ENCODE data around the gene ARL11. TPM values are rescaled to one million over a fixed set of nuclear protein-coding genes. Genes with fewer than 3 reads are reported as not detected.

Gene ARL11
- total RNA-seq, result under 1 TPM; 0.16 to 0.55 (median 0.28) TPM

- WGBS, result 36% methylated on average over 15 of the region's 17 CpGs
- Histone ChIP-seq H3K9me3 (no peaks in the 10 kb centered on the region), H3K27ac (no peak within 1 kb of the TSS), H3K4me3 (peak within 1 kb of the TSS; percentile 0), H3K36me3 (no peaks in the 10 kb centered on the region), H3K4me1 (no peaks in the 10 kb centered on the region), H3K27me3 (no peaks in the 10 kb centered on the region)
- TF ChIP-seq POLR2AphosphoS5 (IDR thresholded peaks at IDR 0.05) (no peak), POLR2A (IDR thresholded peaks at IDR 0.05) (peak in 1 of 2 donors; percentile 19)
- DNase-seq (ENCODE audit: low spot score in 2 of 2), result no peak
These were observed at the start of gene ARL11 for GRCh38 chr13:49627831-49628652. Gene ARL11, plus strand, starts transcription at chr13:49628507. Its CDS starts 1,941 bp downstream, at chr13:49630448.

GRCh38 chr13:49579501-49579900 is 48.8 kb upstream of the ARL11 start:
- Histone ChIP-seq H3K36me3 (peaks cover 11% of the 10 kb centered on the region), H3K27ac (no peak overlapping the region), H3K9me3 (no peaks in the 10 kb centered on the region), H3K4me1 (peaks cover 10% of the 10 kb centered on the region), H3K4me3 (no peak overlapping the region), H3K27me3 (no peaks in the 10 kb centered on the region)
- TF ChIP-seq CTCF (IDR thresholded peaks at IDR 0.05), result no peak
- no peak for TF ChIP-seq POLR2A (IDR thresholded peaks at IDR 0.05)
- TF ChIP-seq POLR2AphosphoS5 (IDR thresholded peaks at IDR 0.05), result no peak
- no peak for TF ChIP-seq EP300 (IDR thresholded peaks at IDR 0.05)
- no peak for DNase-seq (ENCODE audit: low spot score in 2 of 2)
- WGBS, result 76% methylated on average over 3 of the region's 3 CpGs

GRCh38 chr13:49580980-49581680 is 47.2 kb upstream of the ARL11 start:
- WGBS, result 82% methylated on average over 5 of the region's 5 CpGs
- Histone ChIP-seq H3K36me3 (peaks cover 11% of the 10 kb centered on the region), H3K27ac (no peak overlapping the region), H3K4me1 (peaks cover 19% of the 10 kb centered on the region), H3K27me3 (no peaks in the 10 kb centered on the region), H3K9me3 (no peaks in the 10 kb centered on the region), H3K4me3 (no peak overlapping the region)
- DNase-seq (ENCODE audit: low spot score in 2 of 2), result no peak
- TF ChIP-seq POLR2A (IDR thresholded peaks at IDR 0.05) (no peak), CTCF (IDR thresholded peaks at IDR 0.05) (no peak), EP300 (IDR thresholded peaks at IDR 0.05) (no peak), POLR2AphosphoS5 (IDR thresholded peaks at IDR 0.05) (no peak)

GRCh38 chr13:49584771-49585182 is 43.5 kb upstream of the ARL11 start:
- Histone ChIP-seq H3K9me3 (no peaks in the 10 kb centered on the region), H3K27ac (peak overlapping the region; percentile 86), H3K27me3 (no peaks in the 10 kb centered on the region), H3K4me3 (peak overlapping the region; percentile 99), H3K4me1 (peaks cover 27% of the 10 kb centered on the region), H3K36me3 (peaks cover 7% of the 10 kb centered on the region)
- DNase-seq (ENCODE audit: low spot score in 2 of 2), result no peak
- WGBS, result under 1% methylated on average over 16 of the region's 16 CpGs
- TF ChIP-seq POLR2AphosphoS5 (IDR thresholded peaks at IDR 0.05) (no peak), POLR2A (IDR thresholded peaks at IDR 0.05) (no peak), CTCF (IDR thresholded peaks at IDR 0.05) (no peak), EP300 (IDR thresholded peaks at IDR 0.05) (no peak)

- Histone ChIP-seq H3K27me3 (no peaks in the 10 kb centered on the region), H3K9me3 (no peaks in the 10 kb centered on the region), H3K27ac (peak within 1 kb of the TSS; percentile 86), H3K4me3 (peak within 1 kb of the TSS; percentile 99), H3K36me3 (no peaks in the 10 kb centered on the region), H3K4me1 (peaks cover 27% of the 10 kb centered on the region)
- WGBS, result under 1% methylated on average over 27 of the region's 87 CpGs
- peak; percentile 81 to 84 for DNase-seq (ENCODE audit: low spot score in 2 of 2)
- TF ChIP-seq POLR2A (IDR thresholded peaks at IDR 0.05) (no peak), POLR2AphosphoS5 (IDR thresholded peaks at IDR 0.05) (peak in 1 of 3 donors; percentile 58), CTCF (IDR thresholded peaks at IDR 0.05) (no peak), EP300 (IDR thresholded peaks at IDR 0.05) (no peak)
These were observed 42.8 kb upstream of the ARL11 start, which contains the start of gene RCBTB1 for GRCh38 chr13:49585220-49586157. Gene RCBTB1, minus strand, starts transcription at chr13:49585558. Its CDS starts 18,279 bp downstream, at chr13:49567279.

Measured in suprapubic skin (tissue), 4 donors.